GM23248 (cell line): Measurements from ENCODE around the gene TAX1BP3. TPM values are rescaled to one million over a fixed set of nuclear protein-coding genes. Genes with fewer than 3 reads are reported as not detected.

Experiments used
- DNase-seq: peaks from one replicate; pipeline ENCODE4 v3.0.0-alpha.2; 2015
- H2AFZ ChIP-seq: fragments of 200-600 bp; sonication (generic); 2 replicates; pipeline ENCODE4 v1.6.1; 2016; ENCODE audit warnings: antibody characterized with exemption
- H3F3A ChIP-seq: fragments of 200-600 bp; sonication (generic); 2 replicates; pipeline ENCODE4 v1.6.1; 2016; ENCODE audit warnings: mild to moderate bottlenecking, antibody characterized with exemption, mixed run types; ENCODE audit not compliant: insufficient read depth
- H3K27ac ChIP-seq: fragments of 200-600 bp; sonication (generic); 2 replicates; pipeline ENCODE4 v1.5.1; 2016; ENCODE audit warnings: mild to moderate bottlenecking
- H3K27me3 ChIP-seq: fragments of 200-600 bp; sonication (generic); replicated peaks from 2 replicates; pipeline ENCODE4 v1.6.1; 2016; ENCODE audit warnings: mild to moderate bottlenecking; ENCODE audit not compliant: insufficient read depth
- H3K36me3 ChIP-seq: fragments of 200-600 bp; sonication (generic); 2 replicates; pipeline ENCODE4 v1.6.1; 2016; ENCODE audit warnings: low read depth, mild to moderate bottlenecking
- H3K4me1 ChIP-seq: fragments of 200-600 bp; sonication (generic); 2 replicates; pipeline ENCODE4 v1.6.1; 2016; ENCODE audit warnings: mild to moderate bottlenecking; ENCODE audit not compliant: insufficient read depth
- H3K4me2 ChIP-seq: fragments of 200-600 bp; sonication (generic); one replicate; pipeline ENCODE4 v1.6.1; 2016; ENCODE audit warnings: mild to moderate bottlenecking; ENCODE audit not compliant: unreplicated experiment
- H3K4me3 ChIP-seq: fragments of 200-600 bp; sonication (generic); 2 replicates; pipeline ENCODE4 v1.5.1; 2016; ENCODE audit warnings: mild to moderate bottlenecking
- H3K79me2 ChIP-seq: fragments of 200-600 bp; sonication (generic); 2 replicates; pipeline ENCODE4 v1.6.1; 2016; ENCODE audit warnings: mild to moderate bottlenecking; ENCODE audit not compliant: insufficient read depth
- H3K9ac ChIP-seq: fragments of 200-600 bp; sonication (generic); 2 replicates; pipeline ENCODE4 v1.6.1; 2016; ENCODE audit warnings: mild to moderate bottlenecking
- H3K9me2 ChIP-seq: fragments of 200-600 bp; sonication (generic); 2 replicates; pipeline ENCODE4 v1.6.1; 2016; ENCODE audit warnings: mixed run types, mild to moderate bottlenecking, moderate library complexity; ENCODE audit not compliant: insufficient read depth
- H3K9me3 ChIP-seq: fragments of 200-600 bp; sonication (generic); one replicate; pipeline ENCODE4 v1.6.1; 2017; ENCODE audit warnings: low read depth
- H4K20me1 ChIP-seq: fragments of 200-600 bp; sonication (generic); 2 replicates; pipeline ENCODE4 v1.6.0; 2016; ENCODE audit not compliant: insufficient read depth
- EZH2 ChIP-seq: fragments of 200-600 bp; sonication (generic); IDR thresholded peaks from 2 replicates; pipeline ENCODE4 v1.6.1; 2018; ENCODE audit warnings: antibody characterized with exemption, mild to moderate bottlenecking; ENCODE audit not compliant: insufficient read depth, poor library complexity, severe bottlenecking
- EZH2phosphoT487 ChIP-seq: fragments of 200-600 bp; sonication (generic); IDR thresholded peaks from 2 replicates; pipeline ENCODE4 v1.6.1; 2018; ENCODE audit warnings: antibody characterized with exemption, moderate library complexity, mild to moderate bottlenecking, low read depth; ENCODE audit not compliant: insufficient read depth
- WGBS, 2 experiments: methylation state at CpG; one replicate each; pipeline ENCODE4 v1.1.6; 2015 to 2017; ENCODE audit warnings: low lambda C conversion rate in 2 of 2, low coverage in 1 of 2; ENCODE audit errors: missing lambda C conversion rate in 2 of 2; 5-methylcytosine and 5-hydroxymethylcytosine counted together
- in situ Hi-C: fragments of 300-500 bp; cut with MboI; formaldehyde crosslinking; loops from 2 replicates; pipeline ENCODE4 v1.15.0; 2020
- polyA plus RNA-seq: library from polyadenylated mRNA; unstranded; fragments of >200 nt; fragmentation: Nextera tagmentation; extraction: Ambion mirVana; gene quantifications from 2 replicates; pipeline ENCODE4 v1.2.1, GENCODE V29; 2016
- total RNA-seq: library from RNA; depleted of rRNA; stranded (reverse); fragments of >200 nt; shearing (Covaris generic); gene quantifications from 2 replicates; pipeline ENCODE4 v1.2.3, GENCODE V29; 2014

Gene TAX1BP3
- total and polyA plus RNA-seq, 2 experiments from 2014 or later = 331 to 418 TPM

GRCh38 chr17:3698139-3698538 is 29.8 kb upstream of the TAX1BP3 start:
- H3K4me1 ChIP-seq = peaks cover 10% of the 10 kb centered on the region; the same call in 1 of the 2 replicates
- TF ChIP-seq EZH2phosphoT487 (no peak), EZH2 (no peak)
- peaks cover 2% of the 10 kb centered on the region; the same call in 1 of the 2 replicates for H3F3A ChIP-seq
- H3K9me2 ChIP-seq = no peaks in the 10 kb centered on the region
- no peaks in the 10 kb centered on the region for H3K79me2 ChIP-seq
- no peak overlapping the region for H3K27ac ChIP-seq
- no peaks in the 10 kb centered on the region for H3K27me3 ChIP-seq
- no peaks in the 10 kb centered on the region for H3K36me3 ChIP-seq
- no peaks in the 10 kb centered on the region for H3K9me3 ChIP-seq
- no peak overlapping the region for H2AFZ ChIP-seq
- H4K20me1 ChIP-seq = no peaks in the 10 kb centered on the region
- H3K4me3 ChIP-seq = no peak overlapping the region
- H3K4me2 ChIP-seq = no peak overlapping the region
- WGBS, 2 experiments = 22 to 49% methylated on average over 4 of the region's 4 CpGs
- in situ Hi-C loops = no loop called here
- DNase-seq = no peak
- H3K9ac ChIP-seq = no peak overlapping the region

GRCh38 chr17:3697103-3697476 is 28.7 kb upstream of the TAX1BP3 start:
- Histone ChIP-seq H3K9me3 (no peaks in the 10 kb centered on the region), H3K9ac (no peak overlapping the region), H3K4me1 (peaks cover 10% of the 10 kb centered on the region; the same call in 1 of the 2 replicates), H3K36me3 (no peaks in the 10 kb centered on the region), H3K79me2 (no peaks in the 10 kb centered on the region), H3K27ac (no peak overlapping the region), H4K20me1 (no peaks in the 10 kb centered on the region), H2AFZ (no peak overlapping the region), H3F3A (peaks cover 4% of the 10 kb centered on the region; the same call in 1 of the 2 replicates), H3K27me3 (no peaks in the 10 kb centered on the region), H3K9me2 (no peaks in the 10 kb centered on the region), H3K4me2 (no peak overlapping the region), H3K4me3 (no peak overlapping the region)
- DNase-seq = no peak
- in situ Hi-C loops = no loop called here
- 34 to 39% methylated on average over 6 to 12 of the region's 12 CpGs for WGBS, 2 experiments
- TF ChIP-seq EZH2phosphoT487 = no peak
- no peak for TF ChIP-seq EZH2

GRCh38 chr17:3695723-3696411 is 27.5 kb upstream of the TAX1BP3 start, which contains the start of gene P2RX5:
Gene P2RX5, minus strand, starts transcription at chr17:3696155. Its CDS starts 150 bp downstream, at chr17:3696005.
- Histone ChIP-seq H3K4me2 (peak within 1 kb of the TSS; percentile 87), H3K9me2 (no peaks in the 10 kb centered on the region), H3K27me3 (no peaks in the 10 kb centered on the region), H3K4me1 (peaks cover 10% of the 10 kb centered on the region; the same call in 1 of the 2 replicates), H2AFZ (peak within 1 kb of the TSS; percentile 81), H3K9ac (no peak within 1 kb of the TSS), H3F3A (peaks cover 4% of the 10 kb centered on the region; the same call in 1 of the 2 replicates), H3K9me3 (no peaks in the 10 kb centered on the region), H3K36me3 (no peaks in the 10 kb centered on the region), H3K79me2 (no peaks in the 10 kb centered on the region), H4K20me1 (no peaks in the 10 kb centered on the region), H3K27ac (no peak within 1 kb of the TSS), H3K4me3 (peak within 1 kb of the TSS; percentile 72)
- TF ChIP-seq EZH2phosphoT487 (no peak), EZH2 (no peak)
- 1 to 3% methylated on average over 49 to 65 of the region's 65 CpGs for WGBS, 2 experiments
- DNase-seq = peak; percentile 54
- in situ Hi-C loops = no loop called here

GRCh38 chr17:3695129-3695722 is 26.8 kb upstream of the TAX1BP3 start:
- Histone ChIP-seq H3K79me2 (no peaks in the 10 kb centered on the region), H3K9me2 (no peaks in the 10 kb centered on the region), H2AFZ (peak overlapping the region; percentile 81), H3K4me2 (peak overlapping the region; percentile 87), H3K36me3 (no peaks in the 10 kb centered on the region), H3K9ac (no peak overlapping the region), H3K9me3 (no peaks in the 10 kb centered on the region), H3F3A (peaks cover 4% of the 10 kb centered on the region; the same call in 1 of the 2 replicates), H3K4me3 (peak overlapping the region; percentile 72), H3K4me1 (peaks cover 10% of the 10 kb centered on the region; the same call in 1 of the 2 replicates), H3K27ac (no peak overlapping the region), H3K27me3 (no peaks in the 10 kb centered on the region), H4K20me1 (no peaks in the 10 kb centered on the region)
- in situ Hi-C loops = no loop called here
- TF ChIP-seq EZH2phosphoT487 = no peak
- no peak for TF ChIP-seq EZH2
- WGBS, 2 experiments = 2 to 7% methylated on average over 9 to 17 of the region's 17 CpGs
- peak; percentile 50 for DNase-seq
